ENCODE measurements around the gene PDE7B. TPM values are rescaled to one million over a fixed set of nuclear protein-coding genes. Genes with fewer than 3 reads are reported as not detected.

Gene PDE7B
- total and polyA plus RNA-seq, 2 of the 8 experiments (the other 6 are each of a cell fraction or from before 2014, with no cell fraction given) = not detected

GRCh38 chr6:135801755-135802465 is 49.6 kb upstream of the PDE7B start (continued):
- TF ChIP-seq RXRA (IDR thresholded peaks at IDR 0.05; ENCODE audit: insufficient read depth, low read depth, low read length) (no peak), SP4 (IDR thresholded peaks at IDR 0.05; ENCODE audit: low read length) (no peak), SRF (IDR thresholded peaks at IDR 0.05; ENCODE audit: low read depth, low read length) (no peak)

Measured in H1 (cell line).